Heart left ventricle (tissue), 16 donors: Measurements from ENCODE around the gene ANKRD44. TPM values are rescaled to one million over a fixed set of nuclear protein-coding genes. Genes with fewer than 3 reads are reported as not detected.

Source experiments
- ATAC-seq, 4 donors: fragments of 200-7000 bp; cut with Tn5 transposase; one replicate each; pipeline ENCODE4 v1.9.1; 2020 to 2022; ENCODE audit warnings: moderate library complexity in 4 of 4, mild to moderate bottlenecking in 3 of 4, moderate number of reproducible peaks in 1 of 4
- DNase-seq, 5 donors: peaks; one replicate each; pipeline ENCODE4 v3.0.0-alpha.2; 2020
- H3K27ac ChIP-seq, 12 donors: fragments of 200-600 bp; sonication (generic) in 4 of 12; one replicate each; pipeline versions ENCODE4 v1.5.0 to v1.8.0; 2016 to 2022; ENCODE audit warnings: mild to moderate bottlenecking in 2 of 12
- H3K27me3 ChIP-seq, 9 donors: fragments of 200-600 bp; sonication (generic) in 2 of 9; one replicate each; pipeline versions ENCODE4 v1.5.1 to v1.8.0; 2016 to 2022; ENCODE audit warnings: mild to moderate bottlenecking in 3 of 9
- H3K36me3 ChIP-seq, 9 donors: fragments of 200-600 bp; sonication (generic) in 2 of 9; one replicate each; pipeline versions ENCODE4 v1.5.0 to v1.8.0; 2018 to 2022; ENCODE audit warnings: mild to moderate bottlenecking in 2 of 9
- H3K4me1 ChIP-seq, 12 donors: fragments of 200-600 bp; sonication (generic) in 4 of 12; one replicate each; pipeline versions ENCODE4 v1.5.0 to v1.8.0; 2016 to 2022; ENCODE audit warnings: mild to moderate bottlenecking in 3 of 12
- H3K4me3 ChIP-seq, 12 donors: fragments of 200-600 bp; sonication (generic) in 4 of 12; one replicate each; pipeline versions ENCODE4 v1.5.0 to v1.8.0; 2017 to 2022; ENCODE audit warnings: mild to moderate bottlenecking in 9 of 12, moderate library complexity in 4 of 12
- H3K9me3 ChIP-seq, 12 donors: fragments of 200-600 bp; sonication (generic) in 4 of 12; one replicate each; pipeline versions ENCODE4 v1.5.0 to v1.8.0; 2016 to 2022; ENCODE audit warnings: mild to moderate bottlenecking in 1 of 12
- POLR2A ChIP-seq, 2 donors: fragments of 450-650 bp; IDR thresholded peaks; one replicate each; pipeline ENCODE4 v1.6.1; 2017; ENCODE audit warnings: antibody characterized with exemption in 2 of 2, mild to moderate bottlenecking in 2 of 2, moderate library complexity in 2 of 2
- WGBS, 4 donors: extraction: QIAGEN DNeasy Blood & Tissue Kit in 2 of 4; methylation state at CpG; one replicate each; pipeline versions ENCODE4 v1.1.5 to v1.1.7; 2013 to 2018; 5-methylcytosine and 5-hydroxymethylcytosine counted together
- intact Hi-C, 10 donors: fragments of 100-400 bp; cut with DNase I; formaldehyde crosslinking; loops; one replicate each; pipeline versions ENCODE4 v1.11.1 to v1.14.2; 2022
- polyA plus RNA-seq, 2 donors: library from polyadenylated mRNA; stranded (reverse); fragments of 200-250 nt; gene quantifications; one replicate each; pipeline ENCODE4 v1.2.3, GENCODE V29; 2013
- total RNA-seq, 9 donors: library from RNA; depleted of rRNA in 2 of 9; stranded (reverse); fragments of >200 nt in 2 of 9; fragmentation: NEBNext Ultra II Directional in 3 of 9; extraction: Animal tissue kit (Norgen Biotek cat#: 25700) in 3 of 9; gene quantifications; one replicate each; pipeline versions ENCODE4 v1.1.0 to v1.2.4, GENCODE V29; 2016 to 2023
- TF ChIP-seq, protein P1 (sequence below), 12 donors: fragments of 200-600 bp; sonication (generic) in 4 of 12; IDR thresholded peaks; one replicate each; pipeline versions ENCODE4 v1.5.0 to v1.8.0; 2018 to 2022; ENCODE audit warnings: antibody characterized with exemption in 12 of 12, mild to moderate bottlenecking in 5 of 12
- donor health status: ischemic (EF 13 %, LVEDD 7.1; RV severe dilation, severe dysfunction).
- donor health status: healthy with polysubstance abuse.
- donor health status: DM: no; HTN: yes; CAD: no.
- donor health status: DM: no; HTN: no; CAD: no.
- donor health status: ischemic (EF 25% LVEDD 6.9; RV normal size, moderate dysfunction).
- donor health status: ischemic (EF 25% LVEDD 5.7; RV mildly dilated, moderate dysfunction).
- donor health status: healthy.
- donor health status: DM: yes; HTN: yes; CAD: no.
- donor health status: ischemic (EF 35%, LVEDD 5.7; RV mildly dilated, moderate dysfunction).
- donor health status: nonischemic (EF 11% LVEDD 7.7; RV severe dilation, severe dysfunction).
- donor health status: DM: yes; HTN: yes; CAD: no.
- donor health status: PGD.
- donor health status: ischemic (EF 29% LVEDD 5.4; RV normal size, mild dysfunction).
- donor health status: nonischemic (EF 23%, LVEDD 6.1; RV moderate dilation, normal function).

The ANKRD44 gene
- total and polyA plus RNA-seq, 11 donors: 2.4 to 30.6 (median 8.4) TPM

DNA sequence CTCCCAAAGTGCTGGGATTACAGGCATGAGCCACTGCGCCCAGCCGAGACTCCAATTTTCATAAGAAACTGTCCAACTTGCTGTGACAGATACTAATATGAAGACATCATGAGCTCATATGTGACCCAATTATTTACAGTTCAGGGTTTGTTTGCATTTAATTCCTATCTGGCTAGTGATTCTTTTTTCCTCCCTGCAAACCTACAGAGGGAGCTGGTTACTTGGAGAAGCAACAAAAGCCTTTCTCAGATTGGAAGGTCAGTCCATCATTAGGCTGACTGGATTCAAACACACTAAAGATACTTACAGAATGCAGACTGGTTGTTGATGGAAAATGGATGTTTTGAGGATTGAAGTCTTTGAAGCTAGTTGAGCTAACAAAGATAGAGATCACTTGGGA, 176.4 kb downstream of the ANKRD44 start:
- TF ChIP-seq POLR2A (IDR thresholded peaks at IDR 0.05): no peak
- TF ChIP-seq, protein P1, sequence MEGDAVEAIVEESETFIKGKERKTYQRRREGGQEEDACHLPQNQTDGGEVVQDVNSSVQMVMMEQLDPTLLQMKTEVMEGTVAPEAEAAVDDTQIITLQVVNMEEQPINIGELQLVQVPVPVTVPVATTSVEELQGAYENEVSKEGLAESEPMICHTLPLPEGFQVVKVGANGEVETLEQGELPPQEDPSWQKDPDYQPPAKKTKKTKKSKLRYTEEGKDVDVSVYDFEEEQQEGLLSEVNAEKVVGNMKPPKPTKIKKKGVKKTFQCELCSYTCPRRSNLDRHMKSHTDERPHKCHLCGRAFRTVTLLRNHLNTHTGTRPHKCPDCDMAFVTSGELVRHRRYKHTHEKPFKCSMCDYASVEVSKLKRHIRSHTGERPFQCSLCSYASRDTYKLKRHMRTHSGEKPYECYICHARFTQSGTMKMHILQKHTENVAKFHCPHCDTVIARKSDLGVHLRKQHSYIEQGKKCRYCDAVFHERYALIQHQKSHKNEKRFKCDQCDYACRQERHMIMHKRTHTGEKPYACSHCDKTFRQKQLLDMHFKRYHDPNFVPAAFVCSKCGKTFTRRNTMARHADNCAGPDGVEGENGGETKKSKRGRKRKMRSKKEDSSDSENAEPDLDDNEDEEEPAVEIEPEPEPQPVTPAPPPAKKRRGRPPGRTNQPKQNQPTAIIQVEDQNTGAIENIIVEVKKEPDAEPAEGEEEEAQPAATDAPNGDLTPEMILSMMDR (IDR thresholded peaks at IDR 0.05): no peak
- H3K4me1 ChIP-seq: peaks cover 0 to 35% (median 4%) of the 10 kb centered on the region in 12 donors
- no peak for DNase-seq
- intact Hi-C loops: loop anchor here in 1 of 10 donors (5.0 kb wide), 1 partner anchor 33 kb away; no protein-coding TSS in a partner anchor
- no peaks in the 10 kb centered on the region for H3K9me3 ChIP-seq
- WGBS, 4 donors: 96 to 100% (median 98%) methylated on average over 2 of the region's 2 CpGs
- H3K27ac ChIP-seq: no peak overlapping the region
- no peak for ATAC-seq
- H3K27me3 ChIP-seq: no peaks in the 10 kb centered on the region
- H3K36me3 ChIP-seq: peaks cover 0 to 24% (median 0%) of the 10 kb centered on the region in 9 donors
- H3K4me3 ChIP-seq: no peak overlapping the region

DNA sequence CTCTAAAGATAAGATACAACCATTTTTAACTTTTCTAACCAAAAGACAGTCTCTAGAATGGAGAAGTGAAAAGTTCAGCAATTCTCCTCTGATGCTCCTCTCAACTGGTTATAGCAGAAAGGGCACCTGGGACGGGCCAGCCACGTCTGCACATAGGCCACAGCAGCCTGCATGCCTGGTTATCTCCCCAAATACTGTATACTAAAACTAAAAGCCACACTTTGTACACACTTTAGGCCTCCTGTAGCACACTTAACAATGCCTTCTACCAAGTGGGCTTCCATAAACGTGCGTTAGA, 179.1 kb downstream of the ANKRD44 start:
- Histone ChIP-seq H3K4me3 (no peak overlapping the region), H3K9me3 (peaks cover 0 to 5% (median 0%) of the 10 kb centered on the region in 12 donors), H3K36me3 (peaks cover 0 to 24% (median 0%) of the 10 kb centered on the region in 9 donors), H3K27me3 (no peaks in the 10 kb centered on the region), H3K27ac (no peak overlapping the region), H3K4me1 (peaks cover 0 to 19% (median 2%) of the 10 kb centered on the region in 12 donors)
- no peak for TF ChIP-seq POLR2A (IDR thresholded peaks at IDR 0.05)
- TF ChIP-seq, protein P1 (IDR thresholded peaks at IDR 0.05): no peak
- WGBS, 4 donors: 89 to 92% (median 90%) methylated on average over 4 of the region's 4 CpGs
- no peak for ATAC-seq
- DNase-seq: no peak
- intact Hi-C loops: loop anchor here in 1 of 10 donors (5.0 kb wide), 1 partner anchor 36 kb away; no protein-coding TSS in a partner anchor

DNA sequence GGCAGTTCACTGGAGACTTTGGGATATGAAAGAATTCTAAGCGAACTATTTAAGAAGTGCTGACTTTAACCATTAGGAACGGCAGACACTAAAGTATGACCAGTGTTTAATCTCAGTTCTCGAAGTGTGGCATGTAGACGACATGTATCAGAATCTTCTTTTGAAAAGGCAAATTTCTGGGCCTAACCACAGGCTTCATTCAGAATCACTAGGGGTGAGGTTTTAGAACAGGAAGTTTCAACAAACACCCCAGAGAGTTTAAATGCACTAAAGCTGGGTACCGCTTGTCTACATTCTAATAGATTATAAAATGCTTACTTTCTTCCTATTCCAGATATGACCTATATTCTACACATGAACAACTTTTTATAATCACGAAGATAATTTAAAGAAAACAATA, 180.3 kb downstream of the ANKRD44 start:
- intact Hi-C loops: loop anchor here in 1 of 10 donors (5.0 kb wide), 1 partner anchor 37 kb away; no protein-coding TSS in a partner anchor
- Histone ChIP-seq H3K9me3 (peaks cover 0 to 5% (median 0%) of the 10 kb centered on the region in 12 donors), H3K36me3 (peaks cover 0 to 16% (median 5%) of the 10 kb centered on the region in 9 donors), H3K27me3 (no peaks in the 10 kb centered on the region), H3K4me3 (no peak overlapping the region), H3K27ac (peak overlapping the region in 1 of 12 donors; percentile 28), H3K4me1 (peaks cover 0 to 19% (median 2%) of the 10 kb centered on the region in 12 donors)
- TF ChIP-seq, protein P1 (IDR thresholded peaks at IDR 0.05): no peak
- no peak for TF ChIP-seq POLR2A (IDR thresholded peaks at IDR 0.05)
- ATAC-seq (no peak), DNase-seq (no peak)
- 66 to 77% (median 70%) methylated on average over 6 of the region's 6 CpGs for WGBS, 4 donors

DNA sequence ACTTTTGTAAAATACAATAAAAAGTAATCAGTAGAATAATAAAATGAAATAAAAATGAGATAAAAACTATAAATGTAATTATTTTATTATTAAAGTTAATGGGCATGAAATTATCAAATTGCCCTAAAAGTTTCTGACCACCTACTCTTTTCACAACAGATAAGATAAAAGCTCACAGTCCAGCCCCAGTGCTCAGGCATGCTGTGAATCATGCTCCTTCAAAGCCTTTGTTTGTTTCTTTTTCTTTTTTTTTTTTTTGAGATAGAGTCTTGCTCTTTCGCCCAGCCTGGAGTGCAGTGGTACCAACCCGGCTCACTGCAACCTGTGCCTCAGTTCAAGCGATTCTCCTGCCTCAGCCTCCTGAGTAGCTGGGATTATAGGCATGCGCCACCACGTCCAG, 181.7 kb downstream of the ANKRD44 start:
- Histone ChIP-seq H3K27me3 (no peaks in the 10 kb centered on the region), H3K9me3 (peaks cover 0 to 5% (median 0%) of the 10 kb centered on the region in 12 donors), H3K4me3 (no peak overlapping the region), H3K36me3 (peaks cover 0 to 17% (median 7%) of the 10 kb centered on the region in 9 donors), H3K4me1 (peaks cover 0 to 19% (median 2%) of the 10 kb centered on the region in 12 donors), H3K27ac (no peak overlapping the region)
- DNase-seq (no peak), ATAC-seq (no peak)
- 88 to 94% (median 90%) methylated on average over 5 of the region's 5 CpGs for WGBS, 4 donors
- TF ChIP-seq POLR2A (IDR thresholded peaks at IDR 0.05): no peak
- TF ChIP-seq, protein P1 (IDR thresholded peaks at IDR 0.05): no peak
- intact Hi-C loops: no loop called here
